ENCODE results near the gene PLEKHM3.
"Not testable (repeated sequence)": the region's sequence is repeated elsewhere in the genome, so short reads cannot be mapped to it uniquely, and the experiment has no call there.

- TF ChIP-seq CTCF (IDR thresholded peaks at IDR 0.05; ENCODE audit: low read depth, low read length, missing input control); TAF1 (conservative IDR thresholded peaks at IDR 0.05); EGR1 (IDR thresholded peaks at IDR 0.05; ENCODE audit: low read depth in 2 of 2); YY1 (IDR thresholded peaks at IDR 0.05); REST (IDR thresholded peaks at IDR 0.05): not testable (repeated sequence)
- peak in 1 of 2 donors; percentile 63 for TF ChIP-seq JUND (IDR thresholded peaks at IDR 0.05)
Observed at GRCh38 chr2:207811658-207812057, 213.7 kb downstream of the PLEKHM3 start.

Measured in liver (tissue), 3 donors.